Neural cell (in vitro differentiated cells): ENCODE data around the gene PREX1. TPM values are rescaled to one million over a fixed set of nuclear protein-coding genes. Genes with fewer than 3 reads are reported as not detected.

ENCODE experiments used
- H2AFZ ChIP-seq: fragments of 200-600, 300-800 bp; sonication (generic), shearing (Covaris generic); 2 replicates; pipeline ENCODE4 v1.6.0; 2014; ENCODE audit warnings: low read depth, mild to moderate bottlenecking, antibody characterized with exemption, low read length, moderate library complexity
- H3F3A ChIP-seq: fragments of 200-600 bp; shearing (Covaris generic); 2 replicates; pipeline ENCODE4 v1.6.1; 2016; ENCODE audit warnings: mild to moderate bottlenecking, moderate library complexity, mixed read lengths, antibody characterized with exemption, low read length; ENCODE audit not compliant: insufficient read depth, poor library complexity, severe bottlenecking
- H3K27ac ChIP-seq: fragments of 200-600, 300-800 bp; sonication (generic), shearing (Covaris generic); 2 replicates; pipeline ENCODE4 v1.5.1; 2014; ENCODE audit warnings: mild to moderate bottlenecking, low read length, moderate library complexity
- H3K27me3 ChIP-seq: fragments of 300-800, 200-600 bp; sonication (generic), shearing (Covaris generic); 2 replicates; pipeline ENCODE4 v1.6.0; 2014; ENCODE audit warnings: mild to moderate bottlenecking, low read depth, low read length, moderate library complexity; ENCODE audit not compliant: insufficient read depth
- H3K36me3 ChIP-seq: fragments of 300-800, 200-600 bp; sonication (generic), shearing (Covaris generic); 2 replicates; pipeline ENCODE4 v1.5.1; 2014; ENCODE audit warnings: mild to moderate bottlenecking, antibody characterized with exemption, low read length, moderate library complexity; ENCODE audit not compliant: insufficient read depth
- H3K4me2 ChIP-seq: fragments of 300-800, 200-600 bp; sonication (generic), shearing (Covaris generic); 2 replicates; pipeline ENCODE4 v1.6.0; 2014; ENCODE audit warnings: mild to moderate bottlenecking, low read length
- H3K4me3 ChIP-seq: fragments of 300-800, 200-600 bp; sonication (generic), shearing (Covaris generic); 2 replicates; pipeline ENCODE4 v1.5.1; 2014; ENCODE audit warnings: mild to moderate bottlenecking, low read length, moderate library complexity
- H3K79me2 ChIP-seq: fragments of 200-600 bp; shearing (Covaris generic); replicated peaks from 2 replicates; pipeline ENCODE4 v1.6.0; 2014; ENCODE audit warnings: mild to moderate bottlenecking, low read length, moderate library complexity; ENCODE audit not compliant: insufficient read depth
- H3K9ac ChIP-seq: fragments of 300-800, 200-600 bp; sonication (generic), shearing (Covaris generic); 2 replicates; pipeline ENCODE4 v1.6.1; 2016; ENCODE audit warnings: mild to moderate bottlenecking, low read length, mixed read lengths
- H3K9me2 ChIP-seq: fragments of 200-600 bp; shearing (Covaris generic); 2 replicates; pipeline ENCODE4 v1.6.1; 2016; ENCODE audit warnings: mild to moderate bottlenecking, low read length, mixed read lengths; ENCODE audit not compliant: insufficient read depth
- H3K9me3 ChIP-seq: fragments of 200-600, 300-800 bp; sonication (generic), shearing (Covaris generic); 2 replicates; pipeline ENCODE4 v1.6.1; 2016; ENCODE audit warnings: mild to moderate bottlenecking, mixed run types, low read length, moderate library complexity, mixed read lengths
- H4K20me1 ChIP-seq: fragments of 200-600 bp; shearing (Covaris generic); 2 replicates; pipeline ENCODE4 v1.6.1; 2016; ENCODE audit warnings: mild to moderate bottlenecking, mixed run types; ENCODE audit not compliant: insufficient read depth
- CTCF ChIP-seq: fragments of 450-650 bp; IDR thresholded peaks from 2 replicates; pipeline ENCODE4 v1.5.1; 2014; ENCODE audit warnings: antibody characterized with exemption, mild to moderate bottlenecking, moderate library complexity; ENCODE audit not compliant: poor library complexity, severe bottlenecking
- EP300 ChIP-seq: fragments of 450-650 bp; conservative IDR thresholded peaks from 2 replicates; pipeline ENCODE4 v1.6.1; 2014; ENCODE audit warnings: antibody characterized with exemption, mild to moderate bottlenecking, moderate library complexity; ENCODE audit not compliant: poor library complexity, severe bottlenecking
- EZH2 ChIP-seq: fragments of 200-600, 300-800 bp; shearing (Covaris generic), sonication (generic); IDR thresholded peaks from 2 replicates; pipeline ENCODE4 v1.6.1; 2014; ENCODE audit warnings: antibody characterized with exemption, low read length, borderline replicate concordance, mild to moderate bottlenecking; ENCODE audit not compliant: insufficient read depth, poor library complexity, severe bottlenecking
- MXI1 ChIP-seq: fragments of 450-650 bp; conservative IDR thresholded peaks from 2 replicates; pipeline ENCODE4 v1.6.1; 2014; ENCODE audit warnings: antibody characterized with exemption, mild to moderate bottlenecking; ENCODE audit not compliant: poor library complexity, severe bottlenecking
- POLR2AphosphoS5 ChIP-seq: IDR thresholded peaks from 2 replicates; pipeline ENCODE4 v1.6.1; 2012
- RAD21 ChIP-seq: fragments of 450-650 bp; conservative IDR thresholded peaks from 2 replicates; pipeline ENCODE4 v1.6.1; 2014; ENCODE audit warnings: antibody characterized with exemption, mild to moderate bottlenecking, moderate library complexity
- REST ChIP-seq: IDR thresholded peaks from 2 replicates; pipeline ENCODE4 v1.6.1; 2012; ENCODE audit warnings: borderline replicate concordance
- SMC3 ChIP-seq: fragments of 450-650 bp; conservative IDR thresholded peaks from 2 replicates; pipeline ENCODE4 v1.6.1; 2014; ENCODE audit warnings: antibody characterized with exemption, mild to moderate bottlenecking, moderate library complexity; ENCODE audit not compliant: poor library complexity
- TAF1 ChIP-seq: IDR thresholded peaks from 2 replicates; pipeline ENCODE4 v1.6.1; 2012; ENCODE audit warnings: low read depth
- polyA plus RNA-seq: library from polyadenylated mRNA; depleted of rRNA; stranded (reverse); fragments of >200 nt; gene quantifications from 2 replicates; pipeline ENCODE4 v1.2.3, GENCODE V29; 2014

PREX1 gene
- polyA plus RNA-seq, 1 donor from 2014 or later, result 0.06 TPM

GRCh38 chr20:48784273-48784641, 43.5 kb downstream of the PREX1 start:
- Histone ChIP-seq H3K27ac (no peak overlapping the region), H3K79me2 (no peaks in the 10 kb centered on the region), H3F3A (no peaks in the 10 kb centered on the region), H3K4me2 (no peak overlapping the region), H3K9me2 (no peaks in the 10 kb centered on the region), H4K20me1 (no peaks in the 10 kb centered on the region), H3K9ac (no peak overlapping the region), H3K9me3 (no peaks in the 10 kb centered on the region), H2AFZ (no peak overlapping the region), H3K27me3 (no peaks in the 10 kb centered on the region), H3K36me3 (no peaks in the 10 kb centered on the region), H3K4me3 (no peak overlapping the region)
- TF ChIP-seq RAD21 (no peak), REST (no peak), TAF1 (no peak), EP300 (no peak), EZH2 (no peak), SMC3 (no peak), CTCF (no peak), POLR2AphosphoS5 (no peak)

DNA sequence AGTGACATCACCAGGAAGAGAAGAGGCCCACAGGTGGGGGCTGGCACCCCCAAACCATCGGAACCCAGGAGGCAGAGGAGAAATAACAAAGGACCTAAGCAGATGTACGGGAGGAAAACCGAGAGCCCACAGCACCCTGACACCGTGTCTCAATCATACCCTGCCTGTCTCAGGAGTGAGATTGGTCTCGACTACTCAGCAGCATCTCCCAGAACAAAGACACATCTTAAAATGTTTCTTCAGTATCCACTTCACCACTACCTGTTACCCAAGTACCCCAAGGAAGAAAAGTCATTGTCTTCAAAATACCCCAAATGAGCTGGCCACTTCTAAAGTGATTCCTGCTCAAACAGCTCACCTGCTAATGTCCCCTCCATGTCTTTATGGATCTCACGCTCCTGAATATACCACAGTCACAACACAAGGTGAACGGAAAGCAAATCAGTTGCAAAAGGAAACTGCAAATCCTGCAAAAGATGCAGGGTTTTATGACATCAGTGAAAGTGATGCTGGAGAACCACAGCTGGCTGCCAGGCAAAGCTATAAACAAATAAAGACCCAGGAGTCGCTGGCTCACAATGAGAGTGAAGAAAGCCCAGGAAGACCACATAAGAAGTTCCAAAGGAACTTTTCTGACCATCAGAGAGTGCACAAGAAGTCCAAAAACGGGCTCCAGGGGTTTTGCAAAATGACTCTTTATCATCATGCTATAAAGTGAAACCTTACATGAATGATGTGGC, 44.1 kb downstream of the PREX1 start:
- Histone ChIP-seq H3K4me2 (no peak overlapping the region), H3K9ac (no peak overlapping the region), H3K9me3 (no peaks in the 10 kb centered on the region), H3K27ac (no peak overlapping the region), H3F3A (no peaks in the 10 kb centered on the region), H4K20me1 (no peaks in the 10 kb centered on the region), H3K4me3 (no peak overlapping the region), H3K36me3 (no peaks in the 10 kb centered on the region), H3K27me3 (no peaks in the 10 kb centered on the region), H3K79me2 (no peaks in the 10 kb centered on the region), H3K9me2 (no peaks in the 10 kb centered on the region), H2AFZ (no peak overlapping the region)
- no peak for TF ChIP-seq EZH2
- TF ChIP-seq MXI1, result no peak
- TF ChIP-seq SMC3, result no peak
- TF ChIP-seq REST, result no peak
